GM21529 (cell line): Measurements from ENCODE around the gene STIP1.

Source experiments
- ATAC-seq: cut with Tn5 transposase; IDR thresholded peaks from one replicate; pipeline ENCODE4 v1.9.1; 2021; ENCODE audit not compliant: unreplicated experiment

Gene STIP1

DNA sequence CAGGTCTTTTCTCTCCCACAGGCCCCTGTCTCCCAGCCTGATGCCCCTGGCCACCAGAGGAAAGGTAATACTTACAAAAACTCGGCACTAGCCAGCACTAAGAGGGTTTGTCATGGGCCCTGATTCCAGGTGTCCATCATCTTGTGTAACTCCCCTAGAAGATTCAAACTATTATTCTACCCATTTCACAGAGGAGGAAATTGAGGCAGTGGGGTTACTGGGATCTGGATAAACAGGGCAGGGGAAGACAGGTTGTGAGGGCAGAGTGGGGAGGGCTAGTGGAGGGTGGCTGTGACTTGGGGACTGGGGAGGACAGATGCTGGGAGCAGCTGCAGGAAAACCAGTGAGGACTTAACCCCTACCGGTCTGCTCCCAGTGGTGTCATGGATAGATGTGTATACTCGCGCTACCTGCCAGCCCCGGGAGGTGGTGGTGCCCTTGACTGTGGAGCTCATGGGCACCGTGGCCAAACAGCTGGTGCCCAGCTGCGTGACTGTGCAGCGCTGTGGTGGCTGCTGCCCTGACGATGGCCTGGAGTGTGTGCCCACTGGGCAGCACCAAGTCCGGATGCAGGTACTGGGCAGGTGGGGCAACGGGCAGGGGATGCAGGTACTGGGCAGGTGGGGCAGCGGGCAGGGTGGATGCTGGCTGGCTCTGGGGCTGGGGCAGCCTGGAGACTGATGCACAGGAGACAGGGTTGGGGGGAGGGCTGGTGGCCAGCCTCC is 49.6 kb downstream of the STIP1 start:
- no peak for ATAC-seq

- no peak for ATAC-seq
Measured at GRCh38 chr11:64237484-64237951, 51.5 kb downstream of the STIP1 start.

DNA sequence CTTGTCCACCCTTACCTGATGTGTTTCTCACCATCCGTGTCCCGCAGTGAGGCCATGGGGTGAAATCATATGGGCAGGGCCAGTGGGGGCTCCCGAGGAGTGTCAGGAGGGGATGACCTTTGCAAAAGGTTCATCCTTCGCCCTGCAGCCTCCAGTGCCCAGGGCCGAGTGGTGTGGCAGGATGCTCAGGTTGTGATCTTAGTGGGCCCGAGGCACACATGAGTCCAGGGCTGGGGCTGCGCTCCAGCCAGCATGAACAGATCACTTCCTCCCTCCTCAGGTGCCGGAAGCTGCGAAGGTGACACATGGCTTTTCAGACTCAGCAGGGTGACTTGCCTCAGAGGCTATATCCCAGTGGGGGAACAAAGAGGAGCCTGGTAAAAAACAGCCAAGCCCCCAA is 52.1 kb downstream of the STIP1 start:
- ATAC-seq = no peak

- ATAC-seq = no peak
Measured at GRCh38 chr11:64238999-64239398, 53.0 kb downstream of the STIP1 start.

DNA sequence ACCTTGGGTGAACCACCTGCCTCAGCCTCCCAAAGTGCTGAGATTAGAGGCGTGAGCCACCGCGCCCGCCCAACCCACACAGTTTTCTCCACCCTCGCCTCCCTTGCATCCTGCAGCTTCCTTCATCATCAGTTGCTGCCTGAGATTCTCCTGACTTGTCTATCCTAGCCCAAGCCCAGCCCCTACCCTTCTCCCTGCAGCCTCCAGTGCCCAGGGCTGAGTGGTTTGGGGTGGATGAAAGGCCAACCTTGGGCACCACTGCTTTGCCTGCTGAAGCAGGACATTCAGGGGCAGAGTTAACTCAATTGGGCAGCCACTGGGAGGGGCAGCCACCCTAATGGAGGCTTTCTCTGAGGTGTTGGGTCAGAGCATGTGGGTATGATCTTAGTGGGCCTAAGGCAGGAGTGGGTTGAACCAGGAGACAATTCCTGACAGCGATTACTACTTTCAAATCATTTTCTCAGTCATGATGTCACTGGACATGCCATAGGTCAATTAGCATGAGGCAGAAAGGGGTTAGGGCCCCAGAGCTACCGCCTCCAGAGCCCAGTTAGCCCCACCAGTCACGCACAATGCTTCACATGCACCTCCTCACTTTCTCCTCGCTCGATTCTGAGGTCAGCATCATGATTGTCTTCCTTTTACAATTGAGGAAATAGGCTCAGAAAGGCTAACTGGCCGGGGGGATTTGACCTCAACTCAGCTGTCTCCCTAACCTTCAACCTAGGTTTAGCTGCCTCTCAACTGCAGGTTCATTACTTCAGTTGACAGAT is 53.9 kb downstream of the STIP1 start:
- peak; percentile 14 for ATAC-seq

- peak; percentile 37 for ATAC-seq
Measured at GRCh38 chr11:64240435-64241240, 54.7 kb downstream of the STIP1 start, which contains the start of gene FKBP2. Gene FKBP2 (plus strand): TSS chr11:64241095. CDS start chr11:64242388, 1,293 bp downstream.

- ATAC-seq = peak; percentile 58
Measured at GRCh38 chr11:64241241-64241490, 55.2 kb downstream of the STIP1 start.

GRCh38 chr11:64241491-64242374 is 55.8 kb downstream of the STIP1 start:
- peak; percentile 4 for ATAC-seq

DNA sequence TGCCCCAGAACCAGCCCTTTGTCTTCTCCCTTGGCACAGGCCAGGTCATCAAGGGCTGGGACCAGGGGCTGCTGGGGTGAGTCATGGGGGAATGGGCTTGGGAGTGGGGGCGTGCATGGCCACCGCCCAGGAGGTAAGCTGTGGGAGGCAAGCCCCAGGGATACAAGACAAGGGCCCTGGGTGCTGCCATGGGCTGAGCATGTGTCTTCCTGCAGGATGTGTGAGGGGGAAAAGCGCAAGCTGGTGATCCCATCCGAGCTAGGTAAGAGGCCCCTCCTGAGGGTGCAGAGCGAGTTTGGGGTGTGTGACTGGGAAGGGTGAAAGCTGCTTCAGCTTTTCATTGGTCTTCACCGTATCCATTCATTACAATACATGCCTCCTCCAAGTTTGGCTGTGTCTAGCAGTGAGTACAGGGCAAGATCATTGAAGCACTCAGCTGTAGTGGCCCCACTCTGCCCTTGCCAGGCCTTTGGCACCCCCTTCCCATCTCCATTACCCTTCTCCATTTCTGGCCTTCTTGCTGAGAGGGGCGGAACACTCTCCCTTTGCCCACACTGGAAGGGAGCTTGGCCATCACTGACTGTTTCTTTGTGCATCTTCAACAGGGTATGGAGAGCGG is 57.4 kb downstream of the STIP1 start:
- no peak for ATAC-seq

- ATAC-seq = no peak
Measured at GRCh38 chr11:64244107-64244506, 58.1 kb downstream of the STIP1 start.

- no peak for ATAC-seq
Measured at GRCh38 chr11:64244966-64245365, 59.0 kb downstream of the STIP1 start.

DNA sequence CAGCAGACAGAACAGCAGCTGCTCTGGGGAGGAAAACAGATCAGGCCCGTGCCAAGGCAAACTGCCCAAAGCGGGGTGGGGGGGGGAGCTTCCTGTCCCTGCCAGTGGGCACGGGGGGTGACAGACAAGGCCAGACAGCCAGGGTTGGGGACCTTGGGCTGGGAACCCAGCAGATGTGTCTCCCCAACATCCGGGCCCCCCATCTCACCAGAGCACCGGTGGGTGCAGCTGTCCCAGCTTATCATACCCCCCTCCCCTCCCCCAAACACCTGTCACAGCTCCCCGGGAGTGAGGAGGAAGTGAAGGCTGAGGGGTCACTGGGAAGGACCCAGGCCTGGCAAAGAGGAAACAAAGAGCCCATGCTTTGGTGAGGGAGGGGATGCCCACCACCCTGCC is 59.4 kb downstream of the STIP1 start:
- no peak for ATAC-seq

DNA sequence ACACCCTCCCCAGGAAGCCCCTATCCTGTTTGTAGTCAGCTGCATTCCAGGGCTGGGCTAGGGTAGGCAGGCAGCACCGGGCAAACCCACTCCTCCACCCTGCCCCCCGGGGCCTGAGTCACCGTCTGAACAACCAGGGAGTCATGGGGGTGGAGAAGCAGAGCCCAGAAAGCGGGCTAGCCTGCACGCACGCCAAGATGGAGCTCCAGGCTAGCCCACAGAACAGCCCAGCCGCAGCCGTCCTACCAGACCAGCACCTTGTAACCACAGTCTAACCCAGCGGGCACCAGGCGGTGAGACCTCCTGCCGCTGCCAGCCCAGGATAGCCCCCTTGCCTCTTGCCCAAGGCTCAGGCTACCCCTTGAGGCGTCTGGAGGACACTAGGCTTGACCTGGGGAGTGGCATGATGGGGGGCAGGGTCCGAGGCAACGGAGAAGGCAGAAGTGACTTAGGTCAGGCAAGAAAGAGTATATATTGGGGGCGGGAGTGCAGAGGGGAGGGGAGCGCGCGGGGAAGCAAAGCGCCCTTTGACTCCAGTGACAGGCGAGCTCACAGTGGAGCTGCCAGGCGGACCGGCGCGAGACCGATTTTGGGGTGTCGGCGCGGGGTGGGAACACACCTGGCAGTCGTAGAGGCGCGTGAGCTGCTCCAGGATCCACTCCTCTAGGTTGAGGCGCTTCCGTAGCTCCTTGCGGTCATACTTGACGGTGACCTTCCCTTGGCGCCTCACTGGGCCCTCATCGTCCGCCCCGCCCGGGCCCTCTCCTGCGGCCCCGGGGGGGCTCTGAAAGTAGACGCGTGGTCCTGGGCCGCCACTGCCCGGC is 60.0 kb downstream of the STIP1 start:
- no peak for ATAC-seq

DNA sequence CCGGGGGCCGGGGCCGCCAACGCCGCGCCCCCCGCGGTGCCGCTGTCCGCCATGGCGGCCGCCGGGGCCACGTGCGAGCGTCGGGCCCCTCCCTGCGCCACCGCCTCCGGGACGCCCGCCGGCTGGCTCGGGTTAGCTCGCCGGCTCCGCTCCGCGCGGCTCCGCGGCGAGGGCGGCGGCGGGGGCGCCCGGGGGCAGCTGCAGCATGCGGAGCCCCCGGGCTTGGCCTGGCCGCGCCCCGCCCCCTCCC is 60.6 kb downstream of the STIP1 start:
- ATAC-seq = peak; percentile 3

DNA sequence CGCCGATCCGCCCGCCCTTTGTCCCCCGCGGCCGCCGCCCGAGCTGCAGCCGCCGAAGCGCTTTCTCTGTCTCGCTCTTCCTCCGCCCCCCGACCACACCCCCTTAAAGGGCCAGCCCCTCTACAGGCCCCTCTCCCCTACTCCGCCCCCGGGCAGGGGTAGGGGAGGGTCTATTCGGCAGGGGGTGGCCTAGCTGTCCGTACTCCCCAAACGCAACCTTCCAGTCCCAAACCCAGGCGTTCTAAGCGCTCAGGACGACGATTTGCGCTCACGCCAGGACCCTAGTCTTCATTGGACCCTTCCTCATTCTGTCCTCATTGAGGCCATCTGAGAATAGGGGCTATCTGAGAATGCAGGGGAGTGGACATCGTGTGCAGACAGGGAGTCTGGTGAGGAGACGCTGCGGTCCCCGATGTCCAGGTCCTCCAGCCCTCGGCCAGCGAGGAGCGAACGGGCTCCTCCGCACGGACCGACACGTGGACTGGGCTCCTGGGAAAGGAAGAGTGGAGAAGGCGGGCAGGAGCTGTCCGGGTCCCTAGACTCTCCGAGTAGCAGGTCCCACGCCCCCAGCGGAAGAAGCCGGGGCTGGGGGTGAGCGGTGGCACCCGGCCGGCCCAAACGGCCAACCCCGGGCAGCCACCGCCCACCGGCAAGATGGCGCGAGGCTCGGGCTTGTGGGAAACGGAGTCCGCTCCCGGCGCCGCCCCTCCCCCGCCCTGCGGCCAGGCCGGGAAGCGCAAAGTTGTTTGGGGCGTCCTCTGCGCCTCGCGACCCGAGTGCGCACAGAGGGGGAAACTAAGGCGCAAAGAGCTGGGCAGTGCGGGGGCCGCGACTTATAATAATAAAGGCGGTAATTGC is 61.1 kb downstream of the STIP1 start, which contains the start of gene PPP1R14B:
TSS of gene PPP1R14B (minus strand) at position 73 of the 858 bp plus-strand sequence. CDS start 270 bp downstream, outside the sequence.
- ATAC-seq = peak; percentile 34

- no peak for ATAC-seq
Measured at GRCh38 chr11:64247729-64248531, 62.0 kb downstream of the STIP1 start.

- no peak for ATAC-seq
Measured at GRCh38 chr11:64248578-64248977, 62.6 kb downstream of the STIP1 start.

GRCh38 chr11:64249038-64249437 is 63.1 kb downstream of the STIP1 start:
- no peak for ATAC-seq
